Keratinocyte (primary cell): ENCODE results near the gene LIME1.

ENCODE experiments used
- CTCF ChIP-seq, 3 experiments: IDR thresholded peaks in 1 of 3; conservative IDR thresholded peaks in 1 of 3; optimal IDR thresholded peaks in 1 of 3; 2 replicates in 2 of 3; 3 replicates in 1 of 3; pipeline versions ENCODE3 to v1.5.1; 2011; ENCODE audit warnings: low read length in 3 of 3, mild to moderate bottlenecking in 3 of 3, moderate library complexity in 2 of 3, control low read depth in 1 of 3, inconsistent platforms in 1 of 3; ENCODE audit not compliant: insufficient read depth in 2 of 3; ENCODE audit errors: extremely low read depth in 1 of 3
- EZH2 ChIP-seq: IDR thresholded peaks from one replicate; pipeline ENCODE4 v1.6.1; 2012; ENCODE audit warnings: inconsistent platforms, mild to moderate bottlenecking, low read length, moderate library complexity

DNA sequence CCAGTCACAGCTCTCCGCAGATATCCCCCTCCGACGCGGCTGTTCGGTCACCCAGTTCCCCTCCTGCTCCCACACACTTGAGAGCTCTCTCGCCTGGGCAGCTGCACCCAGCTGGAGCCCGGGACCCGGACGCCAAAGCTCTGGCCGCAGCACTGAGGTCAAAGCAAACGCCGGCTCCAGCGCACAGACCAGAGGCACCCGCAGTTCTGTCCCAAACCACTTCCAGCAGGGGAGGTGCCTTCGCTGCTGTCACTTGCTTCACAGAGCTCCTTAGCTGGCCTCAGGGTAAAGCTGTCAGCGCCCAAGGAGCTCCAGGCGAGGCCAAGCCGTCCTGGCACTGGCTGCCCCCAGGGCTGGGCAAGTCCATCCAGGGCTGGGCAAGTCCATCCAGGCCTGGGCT is 31.0 kb downstream of the LIME1 start:
- no peak for TF ChIP-seq CTCF (optimal IDR thresholded peaks at IDR 0.05 in 1 of 3, IDR thresholded peaks at IDR 0.05 in 1 of 3, conservative IDR thresholded peaks at IDR 0.05 in 1 of 3; ENCODE audit: extremely low read depth in 1 of 3, insufficient read depth in 2 of 3, low read length in 3 of 3)
- no peak for TF ChIP-seq EZH2
